ENCODE measurements around the gene ZNF211.

GRCh38 chr19:57637379-57637778 is 4.4 kb downstream of the ZNF211 start:
- TF ChIP-seq CTCF (IDR thresholded peaks at IDR 0.05) (no peak), POLR2A (IDR thresholded peaks at IDR 0.05) (no peak)
